HL-60 (cell line): ENCODE results near the gene MAN1A2.

Experiments used
- CTCF ChIP-seq: IDR thresholded peaks from one replicate; pipeline ENCODE4 v1.5.1; 2011; ENCODE audit warnings: low read length, control low read depth, inconsistent platforms; ENCODE audit not compliant: insufficient read depth
- GABPA ChIP-seq: IDR thresholded peaks from 2 replicates; pipeline ENCODE4 v1.6.1; 2012; ENCODE audit warnings: low read depth
- POLR2AphosphoS5 ChIP-seq: IDR thresholded peaks from 2 replicates; pipeline ENCODE4 v1.6.1; 2012; ENCODE audit warnings: low read depth
- REST ChIP-seq: IDR thresholded peaks from 2 replicates; pipeline ENCODE4 v1.6.1; 2012; ENCODE audit warnings: low read depth; ENCODE audit not compliant: insufficient replicate concordance
- SPI1 ChIP-seq: IDR thresholded peaks from 2 replicates; pipeline ENCODE4 v1.6.1; 2012; ENCODE audit warnings: low read depth, mild to moderate bottlenecking, borderline replicate concordance

GRCh38 chr1:117567976-117568375 is 200.7 kb downstream of the MAN1A2 start:
- TF ChIP-seq REST (no peak), CTCF (no peak), POLR2AphosphoS5 (no peak), GABPA (no peak), SPI1 (no peak)
